Measurements from ENCODE around the gene LRRC37B.
"Not testable (repeated sequence)": the region's sequence is repeated elsewhere in the genome, so short reads cannot be mapped to it uniquely, and the experiment has no call there.

The LRRC37B gene

GRCh38 chr17:32099686-32100085 lies 92.5 kb downstream of the LRRC37B start:
- DNase-seq: no peak

DNA sequence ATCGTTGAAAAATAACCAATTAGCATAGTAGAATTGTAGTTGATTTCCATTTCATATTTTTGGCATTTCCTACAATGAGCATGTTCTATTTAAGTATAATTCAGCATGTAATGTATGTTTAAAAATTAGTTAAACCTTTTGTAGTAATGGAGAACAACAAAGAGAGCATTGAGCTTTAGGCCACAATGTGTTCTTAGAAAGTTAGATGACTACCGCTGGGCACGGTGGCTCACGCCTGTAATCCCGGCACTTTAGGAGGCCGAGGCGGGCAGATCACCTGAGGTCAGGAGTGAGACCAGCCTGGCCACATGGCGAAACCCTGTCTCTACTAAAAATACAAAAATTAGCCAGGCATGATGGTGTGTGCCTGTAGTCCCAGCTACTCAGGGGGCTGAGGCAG lies 93.1 kb downstream of the LRRC37B start:
- DNase-seq: not testable (repeated sequence)

DNA sequence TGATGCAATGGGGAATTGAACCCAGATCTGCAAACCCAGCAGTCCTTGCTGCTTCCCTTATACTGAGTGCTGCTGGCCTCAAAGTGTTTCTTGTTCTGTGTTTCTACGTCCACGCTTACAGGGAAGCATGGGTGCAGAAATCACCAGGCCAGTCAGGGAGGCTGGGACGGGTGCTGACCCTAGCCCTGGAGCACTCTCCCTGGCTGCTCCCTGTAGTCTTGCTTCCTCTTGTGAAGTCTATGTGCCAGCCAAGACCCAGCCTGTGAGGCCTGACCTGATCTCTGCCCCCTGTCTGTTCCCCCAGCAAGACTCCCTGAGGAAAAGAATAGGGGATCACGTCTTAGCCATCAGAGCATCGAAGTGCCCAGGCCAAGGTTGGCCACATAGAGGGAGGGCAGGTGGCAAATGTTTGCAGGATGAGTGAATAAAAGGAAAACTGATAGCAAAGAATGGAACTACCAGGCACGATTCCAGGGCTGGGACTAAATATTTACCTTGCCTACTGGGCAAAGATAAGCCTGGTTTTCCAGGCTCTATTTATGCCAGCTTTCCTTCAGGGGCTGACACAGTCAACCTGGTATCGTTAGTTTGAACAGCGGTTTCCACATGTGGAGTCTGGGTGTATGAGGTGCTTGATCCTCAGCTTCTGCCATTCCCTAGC lies 93.9 kb downstream of the LRRC37B start:
- no peak for DNase-seq

- DNase-seq: no peak
These were observed 95.0 kb downstream of the LRRC37B start for GRCh38 chr17:32102172-32102571.

DNA sequence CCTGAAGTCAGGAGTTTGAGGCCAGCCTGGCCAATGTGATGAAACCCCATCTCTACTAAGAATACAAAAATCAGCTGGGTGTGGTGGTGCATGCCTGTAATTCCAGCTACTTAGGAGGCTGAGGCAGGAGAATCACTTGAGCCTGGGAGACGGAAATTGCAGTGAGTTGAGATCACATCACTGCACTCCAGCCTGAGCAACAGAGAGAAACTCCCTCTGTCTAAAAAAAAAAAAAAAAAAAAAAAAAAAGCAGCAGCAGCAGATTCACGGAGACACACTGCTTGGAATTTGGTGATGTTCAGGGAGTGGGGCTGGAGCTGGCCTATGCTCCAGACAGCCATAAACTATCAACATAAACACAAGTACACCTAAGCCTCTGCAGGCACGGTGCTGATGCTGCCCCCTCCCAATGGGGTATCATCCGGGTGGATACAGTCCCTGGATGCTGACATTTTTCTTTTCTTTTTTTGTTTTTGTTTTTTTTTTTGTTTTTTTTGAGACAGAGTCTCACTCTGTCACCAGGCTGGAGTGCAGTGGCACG lies 95.5 kb downstream of the LRRC37B start:
- DNase-seq: no peak

Measured in hematopoietic multipotent progenitor cell treated with erythropoietin and hydrocortisone succinate and interleukin-3 and kit ligand, for 6 days (in vitro differentiated cells).